GM23248 (cell line): ENCODE measurements around the gene BTN1A1. TPM values are rescaled to one million over a fixed set of nuclear protein-coding genes. Genes with fewer than 3 reads are reported as not detected.
A peak's percentile ranks its signal among the peaks of the same experiment; 100 is the strongest.

Source experiments
- DNase-seq: peaks from one replicate; pipeline ENCODE4 v3.0.0-alpha.2; 2015
- H2AFZ ChIP-seq: fragments of 200-600 bp; sonication (generic); 2 replicates; pipeline ENCODE4 v1.6.1; 2016; ENCODE audit warnings: antibody characterized with exemption
- H3F3A ChIP-seq: fragments of 200-600 bp; sonication (generic); 2 replicates; pipeline ENCODE4 v1.6.1; 2016; ENCODE audit warnings: mild to moderate bottlenecking, antibody characterized with exemption, mixed run types; ENCODE audit not compliant: insufficient read depth
- H3K27ac ChIP-seq: fragments of 200-600 bp; sonication (generic); 2 replicates; pipeline ENCODE4 v1.5.1; 2016; ENCODE audit warnings: mild to moderate bottlenecking
- H3K27me3 ChIP-seq: fragments of 200-600 bp; sonication (generic); replicated peaks from 2 replicates; pipeline ENCODE4 v1.6.1; 2016; ENCODE audit warnings: mild to moderate bottlenecking; ENCODE audit not compliant: insufficient read depth
- H3K36me3 ChIP-seq: fragments of 200-600 bp; sonication (generic); 2 replicates; pipeline ENCODE4 v1.6.1; 2016; ENCODE audit warnings: low read depth, mild to moderate bottlenecking
- H3K4me1 ChIP-seq: fragments of 200-600 bp; sonication (generic); 2 replicates; pipeline ENCODE4 v1.6.1; 2016; ENCODE audit warnings: mild to moderate bottlenecking; ENCODE audit not compliant: insufficient read depth
- H3K4me2 ChIP-seq: fragments of 200-600 bp; sonication (generic); one replicate; pipeline ENCODE4 v1.6.1; 2016; ENCODE audit warnings: mild to moderate bottlenecking; ENCODE audit not compliant: unreplicated experiment
- H3K4me3 ChIP-seq: fragments of 200-600 bp; sonication (generic); 2 replicates; pipeline ENCODE4 v1.5.1; 2016; ENCODE audit warnings: mild to moderate bottlenecking
- H3K79me2 ChIP-seq: fragments of 200-600 bp; sonication (generic); 2 replicates; pipeline ENCODE4 v1.6.1; 2016; ENCODE audit warnings: mild to moderate bottlenecking; ENCODE audit not compliant: insufficient read depth
- H3K9ac ChIP-seq: fragments of 200-600 bp; sonication (generic); 2 replicates; pipeline ENCODE4 v1.6.1; 2016; ENCODE audit warnings: mild to moderate bottlenecking
- H3K9me2 ChIP-seq: fragments of 200-600 bp; sonication (generic); 2 replicates; pipeline ENCODE4 v1.6.1; 2016; ENCODE audit warnings: mixed run types, mild to moderate bottlenecking, moderate library complexity; ENCODE audit not compliant: insufficient read depth
- H3K9me3 ChIP-seq: fragments of 200-600 bp; sonication (generic); one replicate; pipeline ENCODE4 v1.6.1; 2017; ENCODE audit warnings: low read depth
- H4K20me1 ChIP-seq: fragments of 200-600 bp; sonication (generic); 2 replicates; pipeline ENCODE4 v1.6.0; 2016; ENCODE audit not compliant: insufficient read depth
- EZH2 ChIP-seq: fragments of 200-600 bp; sonication (generic); IDR thresholded peaks from 2 replicates; pipeline ENCODE4 v1.6.1; 2018; ENCODE audit warnings: antibody characterized with exemption, mild to moderate bottlenecking; ENCODE audit not compliant: insufficient read depth, poor library complexity, severe bottlenecking
- EZH2phosphoT487 ChIP-seq: fragments of 200-600 bp; sonication (generic); IDR thresholded peaks from 2 replicates; pipeline ENCODE4 v1.6.1; 2018; ENCODE audit warnings: antibody characterized with exemption, moderate library complexity, mild to moderate bottlenecking, low read depth; ENCODE audit not compliant: insufficient read depth
- WGBS, 2 experiments: methylation state at CpG; one replicate each; pipeline ENCODE4 v1.1.6; 2015 to 2017; ENCODE audit warnings: low lambda C conversion rate in 2 of 2, low coverage in 1 of 2; ENCODE audit errors: missing lambda C conversion rate in 2 of 2; 5-methylcytosine and 5-hydroxymethylcytosine counted together
- in situ Hi-C: fragments of 300-500 bp; cut with MboI; formaldehyde crosslinking; loops from 2 replicates; pipeline ENCODE4 v1.15.0; 2020
- polyA plus RNA-seq: library from polyadenylated mRNA; unstranded; fragments of >200 nt; fragmentation: Nextera tagmentation; extraction: Ambion mirVana; gene quantifications from 2 replicates; pipeline ENCODE4 v1.2.1, GENCODE V29; 2016
- total RNA-seq: library from RNA; depleted of rRNA; stranded (reverse); fragments of >200 nt; shearing (Covaris generic); gene quantifications from 2 replicates; pipeline ENCODE4 v1.2.3, GENCODE V29; 2014

Gene BTN1A1
- total and polyA plus RNA-seq, 2 experiments from 2014 or later = 0.11 TPM; not detected in 1

DNA sequence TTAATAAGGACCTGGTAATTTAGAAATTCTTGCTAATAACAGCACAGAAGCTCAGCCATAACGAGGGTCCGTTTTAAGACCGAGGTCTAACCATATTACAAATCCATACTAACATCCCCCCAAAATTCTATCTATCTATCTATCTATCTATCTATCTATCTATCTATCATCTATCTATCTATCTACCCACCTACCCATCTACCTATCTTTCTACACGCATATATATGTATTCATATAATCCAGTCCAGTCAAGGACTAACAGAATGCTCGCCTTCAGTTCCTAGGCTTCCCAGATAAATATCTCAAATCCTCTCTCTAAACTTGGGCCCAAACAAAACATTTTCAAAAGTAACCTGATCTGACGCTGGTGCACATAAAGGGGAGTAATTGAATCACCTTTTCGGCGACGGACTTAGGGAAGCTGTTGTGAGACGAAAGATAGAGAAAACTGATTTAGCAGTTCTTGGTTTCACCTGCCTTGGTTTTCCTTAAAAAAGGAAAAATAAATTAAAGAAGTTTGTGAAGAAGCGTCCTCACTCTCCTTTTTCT, 52.6 kb downstream of the BTN1A1 start:
- no peak for DNase-seq
- H3K27ac ChIP-seq = no peak overlapping the region
- in situ Hi-C loops = no loop called here
- no peaks in the 10 kb centered on the region for H3K9me2 ChIP-seq
- peak overlapping the region; percentile 74 for H3K4me3 ChIP-seq
- H4K20me1 ChIP-seq = no peaks in the 10 kb centered on the region
- peaks cover 38% of the 10 kb centered on the region for H3F3A ChIP-seq
- no peaks in the 10 kb centered on the region for H3K9me3 ChIP-seq
- H2AFZ ChIP-seq = peak overlapping the region; percentile 67
- no peaks in the 10 kb centered on the region for H3K36me3 ChIP-seq
- TF ChIP-seq EZH2 (no peak), EZH2phosphoT487 (no peak)
- WGBS, 2 experiments = 54 to 58% methylated on average over 11 of the region's 11 CpGs
- H3K27me3 ChIP-seq = no peaks in the 10 kb centered on the region
- 0 out of 2 replicates have a peak, but pooled peaks cover 8% of the 10 kb centered on the region for H3K4me1 ChIP-seq
- peak overlapping the region; percentile 78 for H3K4me2 ChIP-seq
- no peaks in the 10 kb centered on the region for H3K79me2 ChIP-seq
- peak overlapping the region; percentile 50 for H3K9ac ChIP-seq

DNA sequence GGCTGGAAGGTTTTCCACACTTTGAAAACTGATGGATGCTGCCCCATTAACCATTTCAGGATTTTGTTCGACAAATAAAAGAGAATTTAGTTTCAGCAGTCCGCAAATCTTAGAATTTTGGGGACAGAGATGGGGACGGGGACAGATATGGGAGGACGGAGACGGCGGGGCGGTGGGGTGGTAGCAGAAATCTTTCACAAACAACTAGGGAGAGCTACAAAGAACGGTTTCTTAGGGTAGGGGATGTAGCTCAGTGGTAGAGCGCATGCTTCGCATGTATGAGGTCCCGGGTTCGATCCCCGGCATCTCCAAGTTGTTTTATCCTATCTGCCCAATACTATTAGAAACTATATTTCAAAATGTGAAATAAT, 53.1 kb downstream of the BTN1A1 start:
- Histone ChIP-seq H3K27me3 (no peaks in the 10 kb centered on the region), H3K4me1 (0 out of 2 replicates have a peak, but pooled peaks cover 8% of the 10 kb centered on the region), H3K9me2 (no peaks in the 10 kb centered on the region), H3K4me2 (peak overlapping the region; percentile 78), H3K4me3 (peak overlapping the region; percentile 74), H3K9ac (peak overlapping the region; percentile 50), H3K36me3 (no peaks in the 10 kb centered on the region), H3K79me2 (no peaks in the 10 kb centered on the region), H3K27ac (peak overlapping the region; percentile 71), H3K9me3 (no peaks in the 10 kb centered on the region), H3F3A (peaks cover 42% of the 10 kb centered on the region), H2AFZ (peak overlapping the region; percentile 67), H4K20me1 (no peaks in the 10 kb centered on the region)
- no peak for TF ChIP-seq EZH2
- TF ChIP-seq EZH2phosphoT487 = no peak
- 1 to 3% methylated on average over 13 of the region's 13 CpGs for WGBS, 2 experiments
- peak; percentile 66 for DNase-seq
- in situ Hi-C loops = no loop called here

DNA sequence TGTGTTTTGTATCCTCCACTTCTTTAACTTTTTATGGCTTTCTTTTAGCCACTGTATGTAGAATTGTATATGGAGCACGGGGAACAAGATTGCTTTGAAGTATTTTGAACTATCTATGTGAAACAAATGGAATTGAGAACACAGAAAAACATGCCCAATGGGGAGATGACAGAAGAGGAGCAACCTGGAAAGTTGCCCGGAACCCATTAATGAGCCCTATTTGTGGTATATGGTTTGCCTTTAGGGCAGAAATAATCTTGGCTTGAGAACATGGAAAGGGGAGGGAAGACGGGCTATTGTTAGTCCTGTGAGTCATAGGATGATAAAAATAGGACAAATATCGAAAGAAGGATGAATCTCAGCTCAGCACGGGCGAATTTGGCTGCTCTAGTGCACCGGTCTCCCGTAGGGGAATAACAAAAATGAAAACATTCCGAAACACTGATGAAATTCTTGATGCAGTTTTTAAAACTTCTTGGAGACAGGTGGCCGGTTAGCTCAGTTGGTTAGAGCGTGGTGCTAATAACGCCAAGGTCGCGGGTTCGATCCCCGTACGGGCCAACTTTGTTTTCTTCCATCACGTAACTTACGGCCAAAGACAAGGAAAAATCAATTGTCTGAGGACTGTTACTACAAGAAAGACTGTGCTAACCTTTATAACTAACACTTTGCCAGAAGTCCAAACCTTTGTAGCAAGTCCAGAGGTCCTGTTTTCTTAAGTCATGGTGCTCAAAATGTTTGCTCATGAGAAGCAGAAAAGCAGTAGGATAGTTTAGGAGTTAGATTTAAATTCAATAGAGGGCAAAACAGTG, 53.7 kb downstream of the BTN1A1 start:
- peak overlapping the region; percentile 67; the same call in 1 of the 2 replicates for H2AFZ ChIP-seq
- H3K9me2 ChIP-seq = no peaks in the 10 kb centered on the region
- peak overlapping the region; percentile 74 for H3K4me3 ChIP-seq
- H3K27ac ChIP-seq = peak overlapping the region; percentile 71
- no peaks in the 10 kb centered on the region for H3K36me3 ChIP-seq
- H4K20me1 ChIP-seq = no peaks in the 10 kb centered on the region
- TF ChIP-seq EZH2phosphoT487 = no peak
- TF ChIP-seq EZH2 = no peak
- no peaks in the 10 kb centered on the region for H3K79me2 ChIP-seq
- H3K4me1 ChIP-seq = 0 out of 2 replicates have a peak, but pooled peaks cover 8% of the 10 kb centered on the region
- peak; percentile 95 for DNase-seq
- peaks cover 47% of the 10 kb centered on the region for H3F3A ChIP-seq
- WGBS, 2 experiments = 2% methylated on average over 19 of the region's 19 CpGs
- H3K9ac ChIP-seq = peak overlapping the region; percentile 50
- H3K27me3 ChIP-seq = no peaks in the 10 kb centered on the region
- peak overlapping the region; percentile 78 for H3K4me2 ChIP-seq
- in situ Hi-C loops = no loop called here
- no peaks in the 10 kb centered on the region for H3K9me3 ChIP-seq

DNA sequence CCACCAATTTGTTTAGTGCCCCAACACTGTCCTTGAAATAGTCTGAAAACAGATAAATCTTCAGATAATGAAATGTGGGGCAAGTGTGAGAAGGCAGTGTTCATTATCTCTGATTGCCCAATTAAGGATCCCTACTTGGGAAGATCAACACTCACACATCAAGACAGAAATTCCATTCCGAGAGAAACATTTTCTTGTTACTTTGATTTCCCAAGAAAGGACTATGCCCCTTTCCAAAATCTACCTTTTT, 54.3 kb downstream of the BTN1A1 start:
- Histone ChIP-seq H3K4me1 (0 out of 2 replicates have a peak, but pooled peaks cover 8% of the 10 kb centered on the region), H3K27me3 (no peaks in the 10 kb centered on the region), H3K4me2 (peak overlapping the region; percentile 78), H3F3A (peaks cover 50% of the 10 kb centered on the region), H3K4me3 (peak overlapping the region; percentile 74), H3K9ac (peak overlapping the region; percentile 40), H4K20me1 (no peaks in the 10 kb centered on the region), H3K9me3 (no peaks in the 10 kb centered on the region), H2AFZ (peak overlapping the region; percentile 51), H3K9me2 (no peaks in the 10 kb centered on the region), H3K27ac (peak overlapping the region; percentile 71), H3K36me3 (no peaks in the 10 kb centered on the region), H3K79me2 (no peaks in the 10 kb centered on the region)
- 0 to 3% methylated on average over 1 of the region's 1 CpG for WGBS, 2 experiments
- in situ Hi-C loops = no loop called here
- no peak for DNase-seq
- no peak for TF ChIP-seq EZH2
- no peak for TF ChIP-seq EZH2phosphoT487
